RWPE2 (cell line): Measurements from ENCODE around the gene MERTK.
"Not testable (repeated sequence)": the region's sequence is repeated elsewhere in the genome, so short reads cannot be mapped to it uniquely, and the experiment has no call there.

Experiments
- ATAC-seq: fragments of 200-7000 bp; cut with Tn5 transposase; 3 replicates; pipeline ENCODE4 v1.9.1; 2021; ENCODE audit warnings: low read depth
- DNase-seq: peaks from one replicate; pipeline ENCODE4 v3.0.0-alpha.2; 2020; ENCODE audit warnings: low spot score
- H3K27ac ChIP-seq: fragments of 450-650 bp; 2 replicates; pipeline ENCODE4 v1.5.1; 2017; ENCODE audit warnings: mild to moderate bottlenecking; ENCODE audit not compliant: poor library complexity, severe bottlenecking
- H3K27me3 ChIP-seq: fragments of 250-450 bp; sonication (Bioruptor Pico); 2 replicates; pipeline ENCODE4 v1.5.1; 2021; ENCODE audit warnings: mild to moderate bottlenecking, moderate library complexity; ENCODE audit not compliant: insufficient read depth, poor library complexity, severe bottlenecking
- H3K36me3 ChIP-seq: fragments of 250-450 bp; sonication (Bioruptor Pico); 2 replicates; pipeline ENCODE4 v1.5.1; 2020; ENCODE audit warnings: low read depth, mild to moderate bottlenecking, moderate library complexity
- H3K4me1 ChIP-seq: fragments of 250-450 bp; sonication (Bioruptor Pico); 2 replicates; pipeline ENCODE4 v1.5.1; 2021; ENCODE audit warnings: mild to moderate bottlenecking, moderate library complexity; ENCODE audit not compliant: insufficient read depth, poor library complexity, severe bottlenecking
- H3K4me3 ChIP-seq: fragments of 250-450 bp; sonication (Bioruptor Pico); 2 replicates; pipeline ENCODE4 v1.5.1; 2021; ENCODE audit warnings: mild to moderate bottlenecking, moderate library complexity; ENCODE audit not compliant: severe bottlenecking
- H3K9me3 ChIP-seq: fragments of 250-450 bp; sonication (Bioruptor Pico); 2 replicates; pipeline ENCODE4 v1.5.1; 2021; ENCODE audit warnings: mild to moderate bottlenecking, moderate library complexity; ENCODE audit not compliant: severe bottlenecking
- TF ChIP-seq, protein P1 (sequence below): fragments of 450-650 bp; IDR thresholded peaks from one replicate; pipeline ENCODE4 v1.5.1; 2017; ENCODE audit warnings: mild to moderate bottlenecking, moderate library complexity; ENCODE audit not compliant: poor library complexity, severe bottlenecking

The MERTK gene

GRCh38 chr2:111930409-111930808, 32.0 kb downstream of the MERTK start:
- DNase-seq (no peak), ATAC-seq (no peak)
- Histone ChIP-seq H3K27ac (no peak overlapping the region), H3K9me3 (no peaks in the 10 kb centered on the region), H3K4me3 (no peak overlapping the region), H3K36me3 (no peaks in the 10 kb centered on the region), H3K27me3 (peaks cover 12% of the 10 kb centered on the region), H3K4me1 (peaks cover 4% of the 10 kb centered on the region)
- TF ChIP-seq, protein P1, sequence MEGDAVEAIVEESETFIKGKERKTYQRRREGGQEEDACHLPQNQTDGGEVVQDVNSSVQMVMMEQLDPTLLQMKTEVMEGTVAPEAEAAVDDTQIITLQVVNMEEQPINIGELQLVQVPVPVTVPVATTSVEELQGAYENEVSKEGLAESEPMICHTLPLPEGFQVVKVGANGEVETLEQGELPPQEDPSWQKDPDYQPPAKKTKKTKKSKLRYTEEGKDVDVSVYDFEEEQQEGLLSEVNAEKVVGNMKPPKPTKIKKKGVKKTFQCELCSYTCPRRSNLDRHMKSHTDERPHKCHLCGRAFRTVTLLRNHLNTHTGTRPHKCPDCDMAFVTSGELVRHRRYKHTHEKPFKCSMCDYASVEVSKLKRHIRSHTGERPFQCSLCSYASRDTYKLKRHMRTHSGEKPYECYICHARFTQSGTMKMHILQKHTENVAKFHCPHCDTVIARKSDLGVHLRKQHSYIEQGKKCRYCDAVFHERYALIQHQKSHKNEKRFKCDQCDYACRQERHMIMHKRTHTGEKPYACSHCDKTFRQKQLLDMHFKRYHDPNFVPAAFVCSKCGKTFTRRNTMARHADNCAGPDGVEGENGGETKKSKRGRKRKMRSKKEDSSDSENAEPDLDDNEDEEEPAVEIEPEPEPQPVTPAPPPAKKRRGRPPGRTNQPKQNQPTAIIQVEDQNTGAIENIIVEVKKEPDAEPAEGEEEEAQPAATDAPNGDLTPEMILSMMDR = no peak

- DNase-seq (no peak), ATAC-seq (peak; percentile 83)
- no peak overlapping the region for H3K4me3 ChIP-seq
Measured at GRCh38 chr2:111930875-111931274, 32.5 kb downstream of the MERTK start.

DNA sequence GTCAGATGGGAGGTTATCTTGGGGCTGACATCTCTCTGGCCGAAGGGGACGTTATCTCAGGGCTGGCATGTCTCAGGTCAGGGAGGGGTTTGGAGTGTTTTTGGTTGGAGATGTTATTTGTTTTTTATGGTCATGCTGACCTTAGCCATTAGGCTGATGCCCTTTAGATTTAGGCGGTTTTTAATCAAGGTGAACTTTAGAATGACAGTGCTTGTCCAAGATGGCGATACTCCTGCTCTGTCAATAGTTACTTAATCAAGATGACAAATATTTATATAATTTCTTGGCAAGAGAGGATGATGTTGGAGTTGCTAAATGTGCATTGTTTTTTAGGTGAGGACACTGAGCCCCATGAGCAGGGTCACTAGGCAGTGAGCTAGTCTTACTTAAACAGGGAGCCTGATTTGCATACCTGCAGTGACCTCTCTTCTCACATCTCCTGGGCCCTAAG, 34.5 kb downstream of the MERTK start:
- Histone ChIP-seq H3K4me3 (no peak overlapping the region), H3K9me3 (no peaks in the 10 kb centered on the region), H3K36me3 (no peaks in the 10 kb centered on the region), H3K4me1 (peaks cover 4% of the 10 kb centered on the region), H3K27ac (no peak overlapping the region), H3K27me3 (peaks cover 12% of the 10 kb centered on the region)
- no peak for ATAC-seq
- DNase-seq = no peak
- TF ChIP-seq, protein P1 = no peak

More at GRCh38 chr2:111930875-111931274, 32.5 kb downstream of the MERTK start:
- Histone ChIP-seq H3K27me3 (peaks cover 12% of the 10 kb centered on the region), H3K9me3 (no peaks in the 10 kb centered on the region), H3K36me3 (no peaks in the 10 kb centered on the region), H3K4me1 (peaks cover 4% of the 10 kb centered on the region), H3K27ac (no peak overlapping the region)
- TF ChIP-seq, protein P1 = no peak

GRCh38 chr2:111933900-111934299, 35.5 kb downstream of the MERTK start:
- not testable (repeated sequence) for ATAC-seq, H3K4me1 ChIP-seq, H3K36me3 ChIP-seq, H3K4me3 ChIP-seq, H3K9me3 ChIP-seq, DNase-seq, H3K27ac ChIP-seq
- peaks cover 12% of the 10 kb centered on the region for H3K27me3 ChIP-seq

- H3K4me1 ChIP-seq = no peaks in the 10 kb centered on the region
- H3K27ac ChIP-seq = no peak overlapping the region
- DNase-seq = no peak
- no peaks in the 10 kb centered on the region for H3K36me3 ChIP-seq
- ATAC-seq = no peak
- H3K9me3 ChIP-seq = no peaks in the 10 kb centered on the region
- TF ChIP-seq, protein P1 = no peak
- peaks cover 19% of the 10 kb centered on the region for H3K27me3 ChIP-seq
- H3K4me3 ChIP-seq = no peak overlapping the region
Measured at GRCh38 chr2:111936881-111937280, 38.5 kb downstream of the MERTK start.
